Measurements from ENCODE around the gene STK32A.

Gene STK32A

DNA sequence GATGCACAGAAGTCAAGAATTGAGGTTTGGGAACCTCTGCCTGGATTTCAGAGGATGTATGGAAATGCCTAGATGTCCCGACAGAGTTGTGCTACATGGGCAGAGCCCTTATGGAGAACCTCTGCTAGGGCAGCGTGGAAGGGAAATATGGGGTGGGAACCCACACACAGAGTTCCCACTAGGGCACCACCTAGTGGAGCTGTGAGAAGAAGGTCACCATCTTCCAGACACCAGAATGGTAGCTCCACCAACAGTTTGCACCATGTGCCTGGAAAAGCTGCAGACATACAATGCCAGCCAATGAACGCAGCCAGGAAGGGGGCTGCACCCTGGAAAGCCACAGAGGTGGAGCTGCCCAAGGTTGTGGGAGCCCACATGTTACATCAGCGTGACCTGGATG is 104.5 kb downstream of the STK32A start:
- Histone ChIP-seq H3K36me3 (ENCODE audit: insufficient read depth, low read length) (no peaks in the 10 kb centered on the region), H3K9me2 (ENCODE audit: low read depth, low read length) (no peaks in the 10 kb centered on the region), H4K20me1 (ENCODE audit: insufficient read depth, low read length) (no peaks in the 10 kb centered on the region), H3K4me2 (ENCODE audit: low read length) (no peak overlapping the region), H3F3A (ENCODE audit: insufficient read depth, low read length) (no peaks in the 10 kb centered on the region), H3K9me3 (ENCODE audit: low read length) (no peaks in the 10 kb centered on the region), H3K9ac (ENCODE audit: low read length) (no peak overlapping the region), H3K4me3 (ENCODE audit: low read depth, low read length, poor library complexity, severe bottlenecking) (no peak overlapping the region), H2AFZ (ENCODE audit: low read length) (no peak overlapping the region), H3K79me2 (ENCODE audit: insufficient read depth, low read length) (no peaks in the 10 kb centered on the region), H3K27ac (ENCODE audit: low read depth, low read length, poor library complexity, severe bottlenecking) (no peak overlapping the region), H3K27me3 (ENCODE audit: insufficient read depth, low read length) (no peaks in the 10 kb centered on the region), H3K4me1 (ENCODE audit: insufficient read depth, low read length, severe bottlenecking) (no peaks in the 10 kb centered on the region)
- TF ChIP-seq EZH2 (IDR thresholded peaks at IDR 0.05; ENCODE audit: borderline replicate concordance, low read length), result no peak
- peak; percentile 35; the same call in 1 of the 2 replicates for TF ChIP-seq CTCF (IDR thresholded peaks at IDR 0.05; ENCODE audit: low read length)

DNA sequence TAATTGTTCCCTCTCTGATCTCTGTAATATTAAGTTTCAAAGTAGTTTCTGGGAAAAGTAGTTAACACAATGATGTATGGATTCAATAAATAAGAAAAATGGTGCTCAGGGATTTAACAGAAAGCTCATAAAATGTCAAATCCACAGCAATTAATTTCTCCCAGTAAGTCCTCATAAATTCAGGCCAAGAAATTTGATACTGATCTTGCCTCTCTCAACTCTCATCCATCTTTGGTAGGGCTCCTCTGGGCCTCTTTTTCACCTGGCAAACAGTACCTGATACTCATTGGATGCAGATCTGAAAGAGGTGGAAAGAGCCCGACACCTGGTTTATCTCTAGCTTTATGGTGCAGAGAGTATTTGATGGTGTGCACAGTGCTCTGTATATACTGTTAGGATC is 106.1 kb downstream of the STK32A start:
- no peaks in the 10 kb centered on the region for H3F3A ChIP-seq (ENCODE audit: insufficient read depth, low read length)
- no peaks in the 10 kb centered on the region for H3K4me1 ChIP-seq (ENCODE audit: insufficient read depth, low read length, severe bottlenecking)
- H3K9ac ChIP-seq (ENCODE audit: low read length), result no peak overlapping the region
- H3K27me3 ChIP-seq (ENCODE audit: insufficient read depth, low read length), result no peaks in the 10 kb centered on the region
- H3K4me3 ChIP-seq (ENCODE audit: low read depth, low read length, poor library complexity, severe bottlenecking), result no peak overlapping the region
- TF ChIP-seq EZH2 (IDR thresholded peaks at IDR 0.05; ENCODE audit: borderline replicate concordance, low read length) (no peak), CTCF (IDR thresholded peaks at IDR 0.05; ENCODE audit: low read length) (no peak)
- H3K27ac ChIP-seq (ENCODE audit: low read depth, low read length, poor library complexity, severe bottlenecking), result no peak overlapping the region
- no peaks in the 10 kb centered on the region for H3K36me3 ChIP-seq (ENCODE audit: insufficient read depth, low read length)
- H3K9me3 ChIP-seq (ENCODE audit: low read length), result no peaks in the 10 kb centered on the region
- no peak overlapping the region for H2AFZ ChIP-seq (ENCODE audit: low read length)
- no peaks in the 10 kb centered on the region for H4K20me1 ChIP-seq (ENCODE audit: insufficient read depth, low read length)
- H3K79me2 ChIP-seq (ENCODE audit: insufficient read depth, low read length), result no peaks in the 10 kb centered on the region
- H3K9me2 ChIP-seq (ENCODE audit: low read depth, low read length), result no peaks in the 10 kb centered on the region
- H3K4me2 ChIP-seq (ENCODE audit: low read length), result no peak overlapping the region

GRCh38 chr5:147341345-147341744 is 106.5 kb downstream of the STK32A start:
- no peak for TF ChIP-seq EZH2 (IDR thresholded peaks at IDR 0.05; ENCODE audit: borderline replicate concordance, low read length)
- no peak for TF ChIP-seq CTCF (IDR thresholded peaks at IDR 0.05; ENCODE audit: low read length)
- Histone ChIP-seq H3K4me3 (ENCODE audit: low read depth, low read length, poor library complexity, severe bottlenecking) (no peak overlapping the region), H3K27me3 (ENCODE audit: insufficient read depth, low read length) (no peaks in the 10 kb centered on the region)

More at GRCh38 chr5:147341345-147341744, 106.5 kb downstream of the STK32A start:
- Histone ChIP-seq H3K4me1 (ENCODE audit: insufficient read depth, low read length, severe bottlenecking) (no peaks in the 10 kb centered on the region), H3K4me2 (ENCODE audit: low read length) (no peak overlapping the region), H3F3A (ENCODE audit: insufficient read depth, low read length) (no peaks in the 10 kb centered on the region), H3K27ac (ENCODE audit: low read depth, low read length, poor library complexity, severe bottlenecking) (no peak overlapping the region), H4K20me1 (ENCODE audit: insufficient read depth, low read length) (no peaks in the 10 kb centered on the region), H2AFZ (ENCODE audit: low read length) (no peak overlapping the region), H3K79me2 (ENCODE audit: insufficient read depth, low read length) (no peaks in the 10 kb centered on the region), H3K9ac (ENCODE audit: low read length) (no peak overlapping the region), H3K9me3 (ENCODE audit: low read length) (no peaks in the 10 kb centered on the region), H3K9me2 (ENCODE audit: low read depth, low read length) (no peaks in the 10 kb centered on the region), H3K36me3 (ENCODE audit: insufficient read depth, low read length) (no peaks in the 10 kb centered on the region)
